ENCODE results near the gene USP5.

- TF ChIP-seq FOXM1 (IDR thresholded peaks at IDR 0.05; ENCODE audit: low read depth): no peak
- no peak for TF ChIP-seq CTCF (IDR thresholded peaks at IDR 0.05)
- no peak for TF ChIP-seq TEAD4 (IDR thresholded peaks at IDR 0.05; ENCODE audit: borderline replicate concordance, insufficient read depth)
- no peak for TF ChIP-seq MXI1 (IDR thresholded peaks at IDR 0.05; ENCODE audit: low read depth, low read length)
Measured at GRCh38 chr12:6891646-6892001, 39.7 kb downstream of the USP5 start.
